ENCODE measurements around the gene ZNF892. TPM values are rescaled to one million over a fixed set of nuclear protein-coding genes. Genes with fewer than 3 reads are reported as not detected.
"Not testable (repeated sequence)": the region's sequence is repeated elsewhere in the genome, so short reads cannot be mapped to it uniquely, and the experiment has no call there.

Gene ZNF892
- total RNA-seq, 1 experiment from 2014 or later: 3.5 TPM

GRCh38 chr2:95185973-95186372, 21.3 kb upstream of the ZNF892 start:
- DNase-seq: no peak
- Mint-ChIP-seq H3K36me3 (ENCODE audit: insufficient read depth, unreplicated experiment) (peaks cover 5% of the 10 kb centered on the region), H3K27me3 (ENCODE audit: insufficient read depth, unreplicated experiment) (peaks cover 4% of the 10 kb centered on the region), H3K4me1 (ENCODE audit: low read depth, unreplicated experiment) (peaks cover 6% of the 10 kb centered on the region), H3K4me3 (ENCODE audit: unreplicated experiment) (no peak overlapping the region), H3K9me3 (ENCODE audit: unreplicated experiment) (peaks cover 14% of the 10 kb centered on the region), H3K27ac (ENCODE audit: unreplicated experiment) (no peak overlapping the region)
- Histone ChIP-seq H3K9me3 (0 out of 2 replicates have a peak, but pooled peaks cover 3% of the 10 kb centered on the region), H3K27me3 (replicated peaks; ENCODE audit: control insufficient read depth, insufficient read depth, low read length) (no peaks in the 10 kb centered on the region), H3K36me3 (ENCODE audit: control insufficient read depth, insufficient read depth, low read length) (no peaks in the 10 kb centered on the region), H3K4me1 (no peaks in the 10 kb centered on the region), H3K4me3 (ENCODE audit: low read depth, low read length) (no peak overlapping the region)
- TF ChIP-seq, protein P1, sequence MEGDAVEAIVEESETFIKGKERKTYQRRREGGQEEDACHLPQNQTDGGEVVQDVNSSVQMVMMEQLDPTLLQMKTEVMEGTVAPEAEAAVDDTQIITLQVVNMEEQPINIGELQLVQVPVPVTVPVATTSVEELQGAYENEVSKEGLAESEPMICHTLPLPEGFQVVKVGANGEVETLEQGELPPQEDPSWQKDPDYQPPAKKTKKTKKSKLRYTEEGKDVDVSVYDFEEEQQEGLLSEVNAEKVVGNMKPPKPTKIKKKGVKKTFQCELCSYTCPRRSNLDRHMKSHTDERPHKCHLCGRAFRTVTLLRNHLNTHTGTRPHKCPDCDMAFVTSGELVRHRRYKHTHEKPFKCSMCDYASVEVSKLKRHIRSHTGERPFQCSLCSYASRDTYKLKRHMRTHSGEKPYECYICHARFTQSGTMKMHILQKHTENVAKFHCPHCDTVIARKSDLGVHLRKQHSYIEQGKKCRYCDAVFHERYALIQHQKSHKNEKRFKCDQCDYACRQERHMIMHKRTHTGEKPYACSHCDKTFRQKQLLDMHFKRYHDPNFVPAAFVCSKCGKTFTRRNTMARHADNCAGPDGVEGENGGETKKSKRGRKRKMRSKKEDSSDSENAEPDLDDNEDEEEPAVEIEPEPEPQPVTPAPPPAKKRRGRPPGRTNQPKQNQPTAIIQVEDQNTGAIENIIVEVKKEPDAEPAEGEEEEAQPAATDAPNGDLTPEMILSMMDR (IDR thresholded peaks at IDR 0.05; ENCODE audit: insufficient read depth in 1 of 2, low read depth in 1 of 2, low read length in 1 of 2, severe bottlenecking in 1 of 2, unreplicated experiment in 1 of 2): no peak
- intact Hi-C loops (cut with micrococcal nuclease; ENCODE audit: unreplicated experiment): no loop called here
- CTCF ChIA-PET: no interaction called here
- POLR2A ChIA-PET: no interaction called here
- no TSS peak for BruUV-seq (replicated peaks)

DNA sequence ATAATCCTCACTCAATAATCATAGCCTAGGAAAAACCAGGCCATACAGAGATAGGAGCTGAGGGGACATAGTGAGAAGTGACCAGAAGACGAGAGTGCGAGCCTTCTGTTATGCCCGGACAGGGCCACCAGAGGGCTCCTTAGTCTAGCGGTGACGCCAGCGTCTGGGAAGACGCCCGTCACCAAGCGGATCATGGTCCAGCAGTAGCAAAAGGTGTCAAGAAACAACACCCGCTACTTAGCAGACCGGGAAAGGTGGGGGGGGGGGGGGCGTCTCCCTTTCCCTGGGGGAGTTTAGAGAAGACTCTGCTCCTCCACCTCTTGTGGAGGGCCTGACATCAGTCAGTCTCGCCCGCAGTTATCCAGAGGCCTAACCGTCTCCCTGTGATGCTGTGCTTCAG, 14.4 kb upstream of the ZNF892 start:
- H3K4me1 ChIP-seq; H3K27ac Mint-ChIP-seq (ENCODE audit: unreplicated experiment); CTCF ChIA-PET; POLR2A ChIA-PET; H3K4me3 ChIP-seq (ENCODE audit: low read depth, low read length); H3K36me3 Mint-ChIP-seq (ENCODE audit: insufficient read depth, unreplicated experiment); H3K36me3 ChIP-seq (ENCODE audit: control insufficient read depth, insufficient read depth, low read length); H3K9me3 ChIP-seq; H3K27me3 Mint-ChIP-seq (ENCODE audit: insufficient read depth, unreplicated experiment); H3K27me3 ChIP-seq (replicated peaks; ENCODE audit: control insufficient read depth, insufficient read depth, low read length); H3K4me3 Mint-ChIP-seq (ENCODE audit: unreplicated experiment); H3K4me1 Mint-ChIP-seq (ENCODE audit: low read depth, unreplicated experiment); BruUV-seq (replicated peaks): not testable (repeated sequence)
- TF ChIP-seq, protein P1 (IDR thresholded peaks at IDR 0.05; ENCODE audit: insufficient read depth in 1 of 2, low read depth in 1 of 2, low read length in 1 of 2, severe bottlenecking in 1 of 2, unreplicated experiment in 1 of 2): peak; percentile 60 to 63
- peak; percentile 63 to 77 for DNase-seq
- peaks cover 30% of the 10 kb centered on the region for H3K9me3 Mint-ChIP-seq (ENCODE audit: unreplicated experiment)
- intact Hi-C loops (cut with micrococcal nuclease; ENCODE audit: unreplicated experiment): loop anchor here (1.0 kb wide), 3 partner anchors 14 to 122 kb away; partner anchors contain the start of gene ZNF892

- no peak overlapping the region for H3K4me3 ChIP-seq (ENCODE audit: low read depth, low read length)
- no peaks in the 10 kb centered on the region for H3K4me1 ChIP-seq
- Mint-ChIP-seq H3K36me3 (ENCODE audit: insufficient read depth, unreplicated experiment) (no peaks in the 10 kb centered on the region), H3K9me3 (ENCODE audit: unreplicated experiment) (peaks cover 16% of the 10 kb centered on the region), H3K4me1 (ENCODE audit: low read depth, unreplicated experiment) (peaks cover 7% of the 10 kb centered on the region), H3K27ac (ENCODE audit: unreplicated experiment) (no peak overlapping the region), H3K4me3 (ENCODE audit: unreplicated experiment) (no peak overlapping the region), H3K27me3 (ENCODE audit: insufficient read depth, unreplicated experiment) (peaks cover 10% of the 10 kb centered on the region)
- intact Hi-C loops (cut with micrococcal nuclease; ENCODE audit: unreplicated experiment): no loop called here
- H3K27me3 ChIP-seq (replicated peaks; ENCODE audit: control insufficient read depth, insufficient read depth, low read length): no peaks in the 10 kb centered on the region
- no TSS peak for BruUV-seq (replicated peaks)
- ChIA-PET POLR2A (no interaction called here), CTCF (no interaction called here)
- DNase-seq: no peak
- H3K36me3 ChIP-seq (ENCODE audit: control insufficient read depth, insufficient read depth, low read length): no peaks in the 10 kb centered on the region
- H3K9me3 ChIP-seq: no peaks in the 10 kb centered on the region
- TF ChIP-seq, protein P1 (IDR thresholded peaks at IDR 0.05; ENCODE audit: insufficient read depth in 1 of 2, low read depth in 1 of 2, low read length in 1 of 2, severe bottlenecking in 1 of 2, unreplicated experiment in 1 of 2): no peak
These were observed 3.4 kb upstream of the ZNF892 start for GRCh38 chr2:95203911-95204310.
